HG02840 (cell line): ENCODE data around the gene MAPK6.
"Not testable (repeated sequence)": the region's sequence is repeated elsewhere in the genome, so short reads cannot be mapped to it uniquely, and the experiment has no call there.

Source experiments
- ATAC-seq: cut with Tn5 transposase; IDR thresholded peaks from one replicate; pipeline ENCODE4 v1.9.1; 2021; ENCODE audit warnings: mild to moderate bottlenecking, moderate library complexity, moderate number of reproducible peaks; ENCODE audit not compliant: unreplicated experiment, low FRiP score

Gene MAPK6

DNA sequence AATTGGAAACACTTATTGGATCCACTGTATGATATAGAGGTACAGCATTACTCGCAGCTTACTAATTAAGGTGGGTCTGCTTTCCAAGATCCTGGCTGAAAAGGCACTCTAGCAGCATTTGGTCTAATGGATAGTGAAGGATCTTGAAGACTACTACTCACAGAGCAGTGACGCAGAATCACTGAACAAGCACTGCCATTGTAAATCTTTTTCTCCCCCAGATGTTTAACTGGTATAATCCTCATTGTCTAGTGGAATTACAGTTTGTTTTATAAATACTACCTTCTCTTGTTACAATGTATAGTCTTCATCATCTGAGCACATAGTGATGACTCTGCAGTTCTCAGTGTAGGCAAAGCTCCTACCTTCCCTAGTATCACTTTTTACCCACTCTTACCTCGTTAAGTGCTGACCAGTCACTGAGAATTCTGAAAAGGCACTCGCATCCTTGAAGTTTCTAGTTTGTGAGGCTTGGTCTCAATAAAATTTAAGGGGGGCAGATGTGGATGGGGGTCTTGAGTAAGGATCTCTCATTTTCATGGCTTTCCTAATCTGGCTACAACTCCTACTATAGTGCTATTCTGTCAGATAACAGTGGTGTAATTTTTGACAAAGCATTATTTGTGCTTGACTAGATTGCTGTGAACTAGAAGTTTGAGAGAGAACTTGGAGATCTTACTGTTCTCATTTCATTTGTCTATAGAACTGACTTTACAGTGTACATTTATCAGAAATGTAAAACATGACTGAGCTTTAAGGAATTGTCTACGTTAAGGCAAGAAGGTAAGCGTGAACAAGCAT is 23.2 kb downstream of the MAPK6 start:
- ATAC-seq = no peak

GRCh38 chr15:52045795-52046298 is 26.8 kb downstream of the MAPK6 start:
- ATAC-seq = not testable (repeated sequence)

GRCh38 chr15:52046552-52046951 is 27.5 kb downstream of the MAPK6 start:
- ATAC-seq = not testable (repeated sequence)

DNA sequence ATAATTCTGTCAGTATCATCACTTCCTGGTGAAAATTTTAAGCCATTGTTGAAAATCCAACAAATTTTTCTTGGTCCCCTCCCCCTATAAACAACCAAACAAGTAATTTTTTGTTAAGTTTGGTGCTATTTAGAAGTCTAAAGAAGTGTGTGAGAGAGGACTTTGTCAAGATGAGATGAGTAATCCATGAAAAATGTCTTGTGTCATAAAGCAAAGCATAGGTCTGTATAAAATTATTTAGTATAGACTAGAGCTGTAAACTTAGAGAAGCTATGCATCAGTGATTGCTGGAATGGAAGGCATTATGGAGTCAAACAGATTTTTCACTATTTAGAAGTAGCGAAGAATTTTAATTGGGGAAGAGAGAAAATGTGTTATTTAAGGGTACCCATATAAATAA is 31.4 kb downstream of the MAPK6 start:
- ATAC-seq = no peak

- no peak for ATAC-seq
These were observed 33.3 kb downstream of the MAPK6 start for GRCh38 chr15:52052066-52052935.

- no peak for ATAC-seq
These were observed 35.4 kb downstream of the MAPK6 start for GRCh38 chr15:52054381-52054780.

DNA sequence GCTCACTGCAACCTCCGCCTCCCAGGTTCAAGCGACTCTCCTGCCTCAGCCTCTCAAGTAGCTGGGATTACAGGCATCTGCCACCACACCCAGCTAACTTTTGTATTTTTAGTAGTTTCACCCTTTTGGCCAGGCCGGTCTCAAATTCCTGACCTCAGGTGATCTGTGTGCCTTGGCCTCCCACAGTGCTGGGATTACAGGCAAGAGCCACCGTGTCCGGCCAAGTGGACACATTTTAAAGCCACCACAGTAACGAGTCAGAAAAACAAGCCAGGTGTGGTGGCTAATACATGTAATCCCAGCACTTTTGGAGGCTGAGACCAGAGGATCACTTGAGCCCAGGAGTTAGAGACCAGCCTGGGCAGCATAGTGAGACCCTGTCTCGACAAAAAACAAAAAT is 35.8 kb downstream of the MAPK6 start:
- ATAC-seq = not testable (repeated sequence)

- ATAC-seq = no peak
These were observed 37.0 kb downstream of the MAPK6 start for GRCh38 chr15:52056001-52056400.

DNA sequence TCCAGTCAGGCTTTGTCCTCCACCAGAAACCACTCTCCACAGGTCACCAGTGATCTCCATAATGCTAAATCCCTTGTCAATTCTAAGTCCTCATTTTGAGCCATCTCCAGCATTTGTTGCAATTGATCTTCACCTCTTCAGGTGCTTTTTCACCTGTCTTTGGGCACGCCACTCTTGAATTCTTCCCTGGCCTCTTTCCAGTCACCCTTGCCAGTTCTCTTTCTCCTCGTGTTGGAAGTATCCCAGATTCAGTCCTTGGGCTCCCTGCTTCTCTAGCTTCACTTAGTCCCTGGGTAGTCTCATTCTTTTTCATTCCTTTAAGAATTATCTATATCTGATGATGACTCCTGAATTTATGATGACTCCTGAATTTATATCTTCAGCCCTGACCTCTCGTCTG is 37.5 kb downstream of the MAPK6 start:
- ATAC-seq = no peak

DNA sequence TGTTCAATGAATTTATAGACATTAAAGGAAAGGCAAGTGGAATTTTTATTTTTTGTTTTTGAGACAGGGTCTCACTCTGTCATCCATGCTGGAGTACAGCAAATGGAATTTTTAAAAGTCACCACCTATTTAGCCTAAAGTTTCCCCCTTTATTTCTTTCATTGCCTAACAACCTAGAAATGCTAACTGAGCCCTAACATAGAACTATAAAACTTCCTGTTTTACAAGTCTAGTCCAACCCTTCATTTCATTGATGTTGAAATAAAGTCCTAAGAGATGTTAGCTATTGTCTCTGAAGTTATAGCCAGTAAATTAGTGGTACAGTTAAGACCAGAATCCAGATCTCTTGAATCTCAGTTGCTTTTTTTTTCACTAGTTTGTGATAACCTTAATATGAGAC is 39.0 kb downstream of the MAPK6 start:
- ATAC-seq = no peak

DNA sequence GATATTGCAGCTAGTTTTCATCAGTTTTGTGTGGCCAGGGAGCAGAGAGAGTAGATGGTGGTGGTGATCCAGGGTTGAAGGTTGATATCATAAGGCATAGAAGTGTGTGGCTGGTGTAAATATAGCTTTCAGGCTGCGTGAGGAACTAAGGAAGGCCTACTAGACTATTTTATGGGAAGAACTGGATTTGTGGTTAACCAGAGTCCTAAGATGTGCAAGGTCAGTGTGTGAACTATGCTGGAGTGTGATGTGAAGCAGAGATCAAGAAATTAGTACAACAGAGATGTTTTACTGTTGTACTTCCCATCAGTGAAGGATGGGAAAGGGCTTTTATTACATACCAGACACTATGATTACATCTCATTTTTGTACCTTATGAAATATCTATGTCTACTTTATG is 41.5 kb downstream of the MAPK6 start:
- no peak for ATAC-seq

DNA sequence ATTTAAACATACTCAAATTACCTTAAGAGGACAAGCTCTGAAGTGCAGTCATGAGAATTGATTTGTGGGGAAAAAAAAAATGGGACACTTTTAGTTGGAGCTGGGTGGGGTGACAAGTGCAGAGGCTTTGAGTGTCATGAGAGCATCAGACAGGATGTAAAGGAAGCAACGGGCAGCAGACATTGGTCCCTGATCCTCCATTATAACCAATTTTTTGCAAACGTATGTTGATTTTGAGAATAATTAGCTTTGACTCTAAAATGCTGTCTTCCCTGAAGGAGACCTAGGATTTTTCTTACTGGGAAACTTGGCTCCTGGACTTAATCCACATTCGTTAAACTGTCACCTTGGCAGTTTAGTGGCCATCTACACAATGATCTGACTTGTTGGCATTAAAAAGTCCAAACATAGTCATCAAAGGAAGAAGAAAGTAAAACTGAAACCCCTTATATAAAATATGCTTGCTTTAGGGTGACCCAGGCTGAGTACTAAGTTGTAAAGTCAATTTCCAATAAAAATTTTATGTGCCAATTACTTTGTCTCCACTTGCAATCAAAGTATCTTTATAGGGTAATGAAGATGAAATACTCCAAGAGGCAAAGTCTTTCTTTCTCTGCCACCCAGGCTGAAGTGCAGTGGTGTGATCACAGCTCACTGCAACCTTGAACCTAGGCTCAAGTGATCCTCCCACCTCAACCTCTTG is 48.0 kb downstream of the MAPK6 start:
- no peak for ATAC-seq

GRCh38 chr15:52067545-52067926 is 48.5 kb downstream of the MAPK6 start:
- no peak for ATAC-seq

- ATAC-seq = no peak
These were observed 49.1 kb downstream of the MAPK6 start for GRCh38 chr15:52068004-52068615.

DNA sequence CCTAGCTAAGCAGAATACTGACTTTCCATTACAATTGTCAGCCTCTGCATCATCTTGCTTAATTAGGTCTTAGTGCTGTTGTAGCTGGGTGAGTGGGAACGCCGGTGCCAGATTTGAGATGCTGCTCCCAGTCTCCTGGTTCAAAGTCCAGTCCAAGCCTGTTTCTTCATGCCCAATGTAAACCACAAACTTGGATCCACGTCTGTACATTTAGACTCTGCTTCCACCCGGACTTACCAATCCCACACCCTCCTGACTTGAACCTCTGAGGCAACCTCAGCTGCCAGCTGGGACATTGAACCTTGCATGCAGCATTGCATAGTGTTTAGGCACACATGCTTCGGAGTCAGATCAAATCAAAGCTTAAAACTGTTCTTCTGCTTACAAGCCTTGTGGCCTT is 50.5 kb downstream of the MAPK6 start:
- no peak for ATAC-seq

DNA sequence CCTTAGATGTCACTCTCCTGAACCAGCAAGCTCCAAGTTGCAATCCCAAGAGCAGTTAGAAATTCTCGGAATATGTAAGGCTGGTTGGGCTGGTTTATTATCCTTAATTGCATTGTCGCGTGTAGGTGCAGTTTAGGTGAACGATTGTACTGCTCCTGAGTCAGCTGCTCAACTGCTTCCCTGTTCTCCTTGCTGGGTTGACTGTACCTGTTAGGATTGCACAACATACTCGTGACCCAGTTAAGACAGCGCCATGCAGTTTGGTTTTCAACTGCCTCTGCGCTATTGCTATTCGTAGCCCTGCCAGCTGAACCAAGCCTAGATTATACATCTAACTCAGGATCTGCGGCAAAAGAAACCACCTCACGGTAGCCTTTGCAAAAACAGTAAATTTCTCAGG is 52.6 kb downstream of the MAPK6 start:
- ATAC-seq = no peak

DNA sequence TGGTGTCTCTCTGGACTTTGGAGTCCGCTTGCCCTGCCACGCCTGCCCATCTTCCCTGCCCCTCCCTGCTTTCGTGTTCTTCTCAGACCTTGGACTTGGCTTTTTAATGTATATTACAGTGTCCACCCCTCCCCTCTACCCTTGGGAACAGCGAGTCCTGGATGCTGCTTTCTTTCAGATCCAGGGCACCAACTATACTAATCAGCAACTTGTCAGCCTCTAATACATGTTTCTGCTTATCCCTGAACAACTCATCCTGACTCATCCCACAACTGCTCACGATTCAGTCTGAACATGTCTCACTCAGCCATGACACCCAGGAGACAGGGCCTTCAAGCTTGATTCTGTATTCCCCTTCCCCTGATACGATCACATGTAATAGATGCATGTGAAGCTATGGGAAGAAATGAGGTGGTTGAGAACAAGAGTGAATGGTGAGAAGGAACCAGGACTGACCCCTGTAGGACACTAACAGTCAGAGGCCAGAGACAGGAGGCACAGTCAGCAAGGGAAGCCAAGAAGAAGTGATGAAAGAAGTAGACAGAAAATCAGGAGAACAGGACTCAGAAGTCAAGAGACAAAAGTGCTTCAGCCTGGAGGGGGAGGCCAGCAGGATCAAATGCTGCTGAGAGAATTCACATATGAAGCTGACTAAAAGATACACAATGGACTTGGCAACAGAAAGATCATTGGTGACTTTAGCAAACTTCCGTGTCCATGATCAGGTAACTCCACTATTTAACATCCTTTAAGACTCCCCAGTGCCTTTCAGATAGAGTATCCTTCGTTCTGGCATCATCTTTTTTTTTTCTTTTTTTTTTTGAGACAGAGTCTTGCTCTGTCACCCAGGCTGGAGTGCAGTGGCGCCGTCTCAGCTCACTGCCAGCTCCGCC is 58.1 kb downstream of the MAPK6 start:
- ATAC-seq = no peak

DNA sequence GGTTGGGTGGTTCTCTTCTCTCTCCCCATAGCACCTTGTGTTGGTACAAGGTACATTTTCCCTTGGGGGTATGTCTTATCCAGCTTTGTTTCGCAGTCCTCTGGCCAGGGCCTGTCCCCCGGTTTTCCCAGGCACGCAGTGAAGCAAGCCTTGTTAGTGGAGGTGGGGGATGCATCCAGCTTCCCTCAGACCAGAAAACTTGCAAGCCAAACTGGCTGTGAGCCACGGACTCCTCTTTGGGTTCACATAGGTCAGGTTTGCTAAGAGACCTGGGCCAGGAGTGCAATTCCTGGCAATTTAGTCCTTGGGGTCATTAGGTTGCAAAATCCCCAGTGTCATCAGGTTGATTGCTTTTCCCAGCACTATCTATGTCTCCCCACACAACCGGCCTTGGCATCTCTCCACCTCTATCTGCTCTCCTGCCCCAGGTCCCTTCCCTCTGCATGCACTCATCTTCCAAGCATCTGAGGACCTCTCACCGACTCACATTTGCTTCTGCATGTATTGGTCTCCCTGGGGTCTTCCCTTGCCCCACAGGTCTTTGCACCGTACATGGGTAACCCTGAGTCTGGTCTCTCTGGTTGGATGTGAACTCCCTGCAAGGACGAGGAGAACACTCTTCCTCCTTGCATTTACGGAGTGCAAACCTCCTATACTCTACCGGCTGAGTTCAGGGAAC is 59.3 kb downstream of the MAPK6 start:
- ATAC-seq = no peak
